HepG2 (cell line): ENCODE measurements around the gene GIPC1. TPM values are rescaled to one million over a fixed set of nuclear protein-coding genes. Genes with fewer than 3 reads are reported as not detected.
A peak's percentile ranks its signal among the peaks of the same experiment; 100 is the strongest.

Experiments used
- ADNP ChIP-seq: sonication (generic); formaldehyde crosslinking; IDR thresholded peaks from 2 replicates; pipeline ENCODE4 v1.4.0; 2020; ENCODE audit warnings: missing genetic modification reagents
- CREM ChIP-seq, 2 experiments: sonication (generic) in 1 of 2; formaldehyde crosslinking in 1 of 2; IDR thresholded peaks; 2 replicates each; pipeline versions ENCODE4 v1.4.0 to v1.6.1; 2016 to 2020; ENCODE audit warnings: antibody characterized with exemption in 1 of 2, mild to moderate bottlenecking in 1 of 2, missing genetic modification reagents in 1 of 2
- IRF1 ChIP-seq: sonication (generic); formaldehyde crosslinking; IDR thresholded peaks from 2 replicates; pipeline ENCODE4 v1.4.0; 2020; ENCODE audit warnings: low read depth, mild to moderate bottlenecking, missing genetic modification reagents
- MYPOP ChIP-seq: sonication (generic); formaldehyde crosslinking; IDR thresholded peaks from 2 replicates; pipeline ENCODE4 v1.8.1; 2023; ENCODE audit warnings: mild to moderate bottlenecking, moderate library complexity, missing genetic modification reagents
- SCMH1 ChIP-seq: sonication (generic); formaldehyde crosslinking; IDR thresholded peaks from 2 replicates; pipeline ENCODE4 v1.9.0; 2021; ENCODE audit warnings: missing genetic modification reagents, mild to moderate bottlenecking, borderline replicate concordance
- TBX3 ChIP-seq: fragments of 450-650 bp; IDR thresholded peaks from 2 replicates; pipeline ENCODE4 v1.6.1; 2017; ENCODE audit warnings: antibody characterized with exemption, mild to moderate bottlenecking, inconsistent platforms, borderline replicate concordance
- TFE3 ChIP-seq: IDR thresholded peaks from 2 replicates; pipeline ENCODE4 v1.6.1; 2016
- ZNF274 ChIP-seq: sonication (generic); formaldehyde crosslinking; IDR thresholded peaks from 2 replicates; pipeline ENCODE4 v1.5.1; 2020; ENCODE audit warnings: mild to moderate bottlenecking, missing genetic modification reagents
- ZNF281 ChIP-seq: sonication (generic); formaldehyde crosslinking; IDR thresholded peaks from 2 replicates; pipeline ENCODE4 v1.4.0; 2020; ENCODE audit warnings: missing genetic modification reagents, borderline replicate concordance
- ZNF615 ChIP-seq: sonication (generic); formaldehyde crosslinking; IDR thresholded peaks from 2 replicates; pipeline ENCODE4 v1.5.0; 2020; ENCODE audit warnings: mild to moderate bottlenecking, missing genetic modification reagents, borderline replicate concordance
- ZNF749 ChIP-seq: sonication (generic); formaldehyde crosslinking; IDR thresholded peaks from 2 replicates; pipeline ENCODE4 v1.8.0; 2022; ENCODE audit warnings: mild to moderate bottlenecking, missing genetic modification reagents, moderate library complexity, borderline replicate concordance
- polyA plus RNA-seq, 8 experiments: library from polyadenylated mRNA; depleted of rRNA in 3 of 8; stranded (reverse) in 7 of 8; unstranded in 1 of 8; fragments of >200 nt; fragmentation: Illumina TruSeq in 4 of 8; extraction: Trizol in 4 of 8; gene quantifications; 2 replicates each; pipeline versions ENCODE4 v1.2.1 to v1.2.3, GENCODE V29; 2011 to 2016; ENCODE audit warnings: low read depth in 4 of 8, missing spikeins in 1 of 8, mixed read lengths in 1 of 8; ENCODE audit not compliant: insufficient read depth in 1 of 8
- total RNA-seq, 5 experiments: library from RNA; depleted of rRNA; stranded (reverse); fragments of >200 nt; fragmentation: Illumina TruSeq; extraction: Trizol; gene quantifications; 2 replicates each; pipeline ENCODE4 v1.2.3, GENCODE V29; 2016; ENCODE audit warnings: low read depth in 1 of 5
- TF ChIP-seq, protein P1 (sequence below): sonication (generic); formaldehyde crosslinking; IDR thresholded peaks from 2 replicates; pipeline ENCODE4 v1.4.0; 2020; ENCODE audit warnings: missing genetic modification reagents, low read depth, mild to moderate bottlenecking, borderline replicate concordance
- TF ChIP-seq, protein P2 (sequence below): sonication (generic); formaldehyde crosslinking; IDR thresholded peaks from 2 replicates; pipeline ENCODE4 v1.9.0; 2021; ENCODE audit warnings: mild to moderate bottlenecking, missing genetic modification reagents

Gene GIPC1
- total and polyA plus RNA-seq, 2 of the 13 experiments (the other 11 are each of a cell fraction or from before 2014, with no cell fraction given) = 27.1 to 48.1 TPM

DNA sequence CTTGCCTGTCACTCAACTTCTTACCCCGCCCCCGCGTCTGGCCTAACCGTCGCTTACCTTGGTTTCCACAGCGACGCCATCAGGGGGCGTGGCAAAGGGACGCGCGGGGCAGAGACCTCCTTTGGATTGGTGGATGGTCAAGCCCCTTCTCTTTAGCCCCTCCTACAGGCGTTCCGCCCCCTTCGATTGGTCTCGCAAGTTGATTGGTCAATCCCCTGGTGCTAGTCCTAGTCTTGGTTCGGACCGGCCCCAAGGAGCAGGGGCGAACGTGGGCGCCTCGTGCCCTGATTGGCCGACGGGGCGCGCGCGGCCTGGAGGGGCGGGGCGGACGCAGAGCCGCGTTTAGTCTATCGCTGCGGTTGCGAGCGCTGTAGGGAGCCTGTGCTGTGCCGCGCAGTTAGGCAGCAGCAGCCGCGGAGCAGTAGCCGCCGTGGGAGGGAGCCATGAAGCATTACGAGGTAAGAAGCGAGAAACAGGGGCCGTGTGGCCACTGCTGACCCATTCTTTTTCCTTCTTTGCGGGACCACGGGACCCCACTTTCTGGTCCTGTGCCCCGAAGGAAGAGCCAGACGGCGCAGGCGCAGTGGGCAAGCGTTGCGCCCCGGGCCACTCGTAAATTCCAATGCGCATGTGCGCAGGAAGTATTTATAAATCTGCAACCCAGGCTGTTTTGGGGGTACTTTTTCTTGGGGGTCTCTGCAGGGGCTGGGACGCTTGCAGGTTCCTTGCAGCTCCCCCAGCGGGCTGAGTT lies 33.5 kb upstream of the GIPC1 start, which contains the start of gene TECR (continued):
- no peak; the same call in 1 of the 2 replicates for TF ChIP-seq TFE3 (CRISPR knock-in tag)
- TF ChIP-seq MYPOP (CRISPR knock-in tag) = peak; percentile 100
- TF ChIP-seq IRF1 (CRISPR knock-in tag) = no peak
- peak; percentile 92 for TF ChIP-seq ZNF274 (CRISPR knock-in tag)
- no peak for TF ChIP-seq ZNF615
- TF ChIP-seq, protein P1, sequence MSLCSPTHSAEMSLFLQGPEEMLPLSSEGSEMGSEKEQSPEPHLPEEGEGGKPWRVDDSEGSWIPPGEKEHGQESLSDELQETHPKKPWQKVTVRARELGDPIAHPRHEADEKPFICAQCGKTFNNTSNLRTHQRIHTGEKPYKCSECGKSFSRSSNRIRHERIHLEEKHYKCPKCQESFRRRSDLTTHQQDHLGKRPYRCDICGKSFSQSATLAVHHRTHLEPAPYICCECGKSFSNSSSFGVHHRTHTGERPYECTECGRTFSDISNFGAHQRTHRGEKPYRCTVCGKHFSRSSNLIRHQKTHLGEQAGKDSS = no peak
- TF ChIP-seq SCMH1 (CRISPR knock-in tag) = no peak
- no peak for TF ChIP-seq ZNF749 (CRISPR knock-in tag)
- TF ChIP-seq, protein P2, sequence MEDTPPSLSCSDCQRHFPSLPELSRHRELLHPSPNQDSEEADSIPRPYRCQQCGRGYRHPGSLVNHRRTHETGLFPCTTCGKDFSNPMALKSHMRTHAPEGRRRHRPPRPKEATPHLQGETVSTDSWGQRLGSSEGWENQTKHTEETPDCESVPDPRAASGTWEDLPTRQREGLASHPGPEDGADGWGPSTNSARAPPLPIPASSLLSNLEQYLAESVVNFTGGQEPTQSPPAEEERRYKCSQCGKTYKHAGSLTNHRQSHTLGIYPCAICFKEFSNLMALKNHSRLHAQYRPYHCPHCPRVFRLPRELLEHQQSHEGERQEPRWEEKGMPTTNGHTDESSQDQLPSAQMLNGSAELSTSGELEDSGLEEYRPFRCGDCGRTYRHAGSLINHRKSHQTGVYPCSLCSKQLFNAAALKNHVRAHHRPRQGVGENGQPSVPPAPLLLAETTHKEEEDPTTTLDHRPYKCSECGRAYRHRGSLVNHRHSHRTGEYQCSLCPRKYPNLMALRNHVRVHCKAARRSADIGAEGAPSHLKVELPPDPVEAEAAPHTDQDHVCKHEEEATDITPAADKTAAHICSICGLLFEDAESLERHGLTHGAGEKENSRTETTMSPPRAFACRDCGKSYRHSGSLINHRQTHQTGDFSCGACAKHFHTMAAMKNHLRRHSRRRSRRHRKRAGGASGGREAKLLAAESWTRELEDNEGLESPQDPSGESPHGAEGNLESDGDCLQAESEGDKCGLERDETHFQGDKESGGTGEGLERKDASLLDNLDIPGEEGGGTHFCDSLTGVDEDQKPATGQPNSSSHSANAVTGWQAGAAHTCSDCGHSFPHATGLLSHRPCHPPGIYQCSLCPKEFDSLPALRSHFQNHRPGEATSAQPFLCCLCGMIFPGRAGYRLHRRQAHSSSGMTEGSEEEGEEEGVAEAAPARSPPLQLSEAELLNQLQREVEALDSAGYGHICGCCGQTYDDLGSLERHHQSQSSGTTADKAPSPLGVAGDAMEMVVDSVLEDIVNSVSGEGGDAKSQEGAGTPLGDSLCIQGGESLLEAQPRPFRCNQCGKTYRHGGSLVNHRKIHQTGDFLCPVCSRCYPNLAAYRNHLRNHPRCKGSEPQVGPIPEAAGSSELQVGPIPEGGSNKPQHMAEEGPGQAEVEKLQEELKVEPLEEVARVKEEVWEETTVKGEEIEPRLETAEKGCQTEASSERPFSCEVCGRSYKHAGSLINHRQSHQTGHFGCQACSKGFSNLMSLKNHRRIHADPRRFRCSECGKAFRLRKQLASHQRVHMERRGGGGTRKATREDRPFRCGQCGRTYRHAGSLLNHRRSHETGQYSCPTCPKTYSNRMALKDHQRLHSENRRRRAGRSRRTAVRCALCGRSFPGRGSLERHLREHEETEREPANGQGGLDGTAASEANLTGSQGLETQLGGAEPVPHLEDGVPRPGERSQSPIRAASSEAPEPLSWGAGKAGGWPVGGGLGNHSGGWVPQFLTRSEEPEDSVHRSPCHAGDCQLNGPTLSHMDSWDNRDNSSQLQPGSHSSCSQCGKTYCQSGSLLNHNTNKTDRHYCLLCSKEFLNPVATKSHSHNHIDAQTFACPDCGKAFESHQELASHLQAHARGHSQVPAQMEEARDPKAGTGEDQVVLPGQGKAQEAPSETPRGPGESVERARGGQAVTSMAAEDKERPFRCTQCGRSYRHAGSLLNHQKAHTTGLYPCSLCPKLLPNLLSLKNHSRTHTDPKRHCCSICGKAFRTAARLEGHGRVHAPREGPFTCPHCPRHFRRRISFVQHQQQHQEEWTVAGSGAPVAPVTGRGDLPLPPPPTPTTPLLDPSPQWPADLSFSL (CRISPR knock-in tag) = no peak
- no peak for TF ChIP-seq ADNP (CRISPR knock-in tag)
- no peak for TF ChIP-seq ZNF281 (CRISPR knock-in tag)
- TF ChIP-seq TBX3 = no peak
- TF ChIP-seq CREM (IDR thresholded peaks at IDR 0.05) = 0 out of 2 replicates have a peak, but pooled peaks have one; percentile 19
- TF ChIP-seq CREM (CRISPR knock-in tag; IDR thresholded peaks at IDR 0.05) = no peak
